K562 (cell line): ENCODE results near the gene KLHL29. TPM values are rescaled to one million over a fixed set of nuclear protein-coding genes. Genes with fewer than 3 reads are reported as not detected.

ENCODE experiments used
- ADNP ChIP-seq: fragments of 200-800 bp; sonication (Bioruptor generic); IDR thresholded peaks from 2 replicates; pipeline ENCODE4 v1.6.1; 2016; ENCODE audit warnings: missing genetic modification characterization, missing compliant biosample characterization
- EP400 ChIP-seq: fragments of 450-650 bp; IDR thresholded peaks from 2 replicates; pipeline ENCODE4 v1.6.1; 2017; ENCODE audit warnings: antibody characterized with exemption, mild to moderate bottlenecking, moderate library complexity
- IRF9 ChIP-seq: fragments of 450-650 bp; IDR thresholded peaks from 2 replicates; pipeline ENCODE4 v1.6.1; 2016; ENCODE audit warnings: missing biosample characterization, missing genetic modification characterization
- KLF10 ChIP-seq: fragments of 250-450 bp; sonication (Bioruptor Pico); IDR thresholded peaks from 2 replicates; pipeline ENCODE4 v1.6.1; 2021; ENCODE audit warnings: matching md5 sums
- MCM3 ChIP-seq: fragments of 450-650 bp; IDR thresholded peaks from 2 replicates; pipeline ENCODE4 v1.6.1; 2016
- PREB ChIP-seq: sonication (generic); formaldehyde crosslinking; IDR thresholded peaks from 2 replicates; pipeline ENCODE4 v1.8.1; 2023; ENCODE audit warnings: mild to moderate bottlenecking, missing genetic modification reagents
- PURB ChIP-seq: sonication (generic); formaldehyde crosslinking; IDR thresholded peaks from 2 replicates; pipeline ENCODE4 v1.9.0; 2021; ENCODE audit warnings: low read depth, mild to moderate bottlenecking, missing genetic modification reagents
- RBFOX2 ChIP-seq: fragments of 200-400 bp; formaldehyde crosslinking; IDR thresholded peaks from 2 replicates; pipeline ENCODE4 v1.6.1; 2017; ENCODE audit warnings: low read depth, mild to moderate bottlenecking, low read length, moderate library complexity
- SAP30 ChIP-seq: fragments of 200-600 bp; sonication (generic); IDR thresholded peaks from 2 replicates; pipeline ENCODE4 v1.6.1; 2012; ENCODE audit warnings: borderline replicate concordance, low read depth, mild to moderate bottlenecking, moderate library complexity, low read length, control low read depth, inconsistent platforms; ENCODE audit not compliant: insufficient read depth, poor library complexity, severe bottlenecking
- SNRNP70 ChIP-seq: fragments of 200-400 bp; formaldehyde crosslinking; optimal IDR thresholded peaks from 2 replicates; pipeline ENCODE3; 2017; ENCODE audit warnings: low read depth, low read length
- TBL1XR1 ChIP-seq, 2 experiments: IDR thresholded peaks; 2 replicates each; pipeline ENCODE4 v1.6.1; 2012; ENCODE audit warnings: improper control_type of control experiment in 2 of 2, low read length in 2 of 2, mild to moderate bottlenecking in 1 of 2
- ZNF436 ChIP-seq: fragments of 250-450, 450-650 bp; sonication (Bioruptor Pico); formaldehyde crosslinking; IDR thresholded peaks from 2 replicates; pipeline ENCODE4 v1.7.0; 2020; ENCODE audit warnings: mild to moderate bottlenecking
- ZNF717 ChIP-seq: fragments of 250-450 bp; sonication (Bioruptor Pico); IDR thresholded peaks from 2 replicates; pipeline ENCODE4 v1.5.0; 2021
- polyA plus RNA-seq, 8 experiments: library from polyadenylated mRNA; depleted of rRNA in 4 of 8; stranded (reverse) in 5 of 8; unstranded in 3 of 8; fragments of >200 nt; fragmentation: Nextera tagmentation in 2 of 8; fragmentation: Illumina TruSeq in 1 of 8; extraction: Ambion mirVana in 2 of 8; extraction: Trizol in 1 of 8; gene quantifications; 2 replicates each; pipeline versions ENCODE4 v1.2.1 to v1.2.3, GENCODE V29; 2011 to 2014; ENCODE audit warnings: inconsistent platforms in 1 of 8, missing spikeins in 1 of 8
- total RNA-seq, 7 experiments: library from RNA; depleted of rRNA in 6 of 7; stranded (reverse); fragments of >200 nt in 6 of 7; fragmentation: Illumina TruSeq in 2 of 7; extraction: Trizol in 2 of 7; gene quantifications; 2 replicates each; pipeline versions ENCODE4 v1.2.1 to v1.2.3, GENCODE V29; 2011 to 2021; ENCODE audit warnings: low replicate concordance in 1 of 7
- TF ChIP-seq, protein P1 (sequence below), 2 experiments: fragments of 450-650 bp in 1 of 2; sonication (generic) in 1 of 2; formaldehyde crosslinking in 1 of 2; IDR thresholded peaks; 2 replicates each; pipeline versions ENCODE4 v1.7.1 to v1.9.0; 2016 to 2022; ENCODE audit warnings: inconsistent platforms in 1 of 2, mild to moderate bottlenecking in 1 of 2, missing genetic modification reagents in 1 of 2

The KLHL29 gene
- total and polyA plus RNA-seq, 9 of the 15 experiments (the other 6 are each of a cell fraction or from before 2014, with no cell fraction given): 0.03 to 0.31 (median 0.08) TPM; not detected in 1

DNA sequence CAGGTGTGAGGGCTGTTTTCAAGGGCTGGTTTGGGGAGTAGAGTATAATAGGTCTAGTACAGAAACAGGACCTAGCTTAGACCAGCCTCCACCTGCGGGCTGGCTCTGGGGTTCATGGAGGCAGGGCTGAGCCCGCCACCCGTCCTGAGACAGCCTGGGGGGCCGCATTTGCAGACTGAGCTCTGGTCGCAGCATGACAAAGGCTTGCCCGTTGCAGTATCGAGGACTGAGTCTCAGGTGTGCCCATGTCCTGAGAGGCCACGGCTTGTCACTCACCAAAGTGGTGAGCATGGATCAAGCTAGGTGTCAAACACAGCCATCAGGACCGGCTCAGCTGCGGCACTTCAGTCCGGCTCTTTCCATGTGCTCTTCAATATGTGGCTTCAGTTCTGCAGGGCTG, 144.7 kb downstream of the KLHL29 start (continued):
- TF ChIP-seq, protein P1, sequence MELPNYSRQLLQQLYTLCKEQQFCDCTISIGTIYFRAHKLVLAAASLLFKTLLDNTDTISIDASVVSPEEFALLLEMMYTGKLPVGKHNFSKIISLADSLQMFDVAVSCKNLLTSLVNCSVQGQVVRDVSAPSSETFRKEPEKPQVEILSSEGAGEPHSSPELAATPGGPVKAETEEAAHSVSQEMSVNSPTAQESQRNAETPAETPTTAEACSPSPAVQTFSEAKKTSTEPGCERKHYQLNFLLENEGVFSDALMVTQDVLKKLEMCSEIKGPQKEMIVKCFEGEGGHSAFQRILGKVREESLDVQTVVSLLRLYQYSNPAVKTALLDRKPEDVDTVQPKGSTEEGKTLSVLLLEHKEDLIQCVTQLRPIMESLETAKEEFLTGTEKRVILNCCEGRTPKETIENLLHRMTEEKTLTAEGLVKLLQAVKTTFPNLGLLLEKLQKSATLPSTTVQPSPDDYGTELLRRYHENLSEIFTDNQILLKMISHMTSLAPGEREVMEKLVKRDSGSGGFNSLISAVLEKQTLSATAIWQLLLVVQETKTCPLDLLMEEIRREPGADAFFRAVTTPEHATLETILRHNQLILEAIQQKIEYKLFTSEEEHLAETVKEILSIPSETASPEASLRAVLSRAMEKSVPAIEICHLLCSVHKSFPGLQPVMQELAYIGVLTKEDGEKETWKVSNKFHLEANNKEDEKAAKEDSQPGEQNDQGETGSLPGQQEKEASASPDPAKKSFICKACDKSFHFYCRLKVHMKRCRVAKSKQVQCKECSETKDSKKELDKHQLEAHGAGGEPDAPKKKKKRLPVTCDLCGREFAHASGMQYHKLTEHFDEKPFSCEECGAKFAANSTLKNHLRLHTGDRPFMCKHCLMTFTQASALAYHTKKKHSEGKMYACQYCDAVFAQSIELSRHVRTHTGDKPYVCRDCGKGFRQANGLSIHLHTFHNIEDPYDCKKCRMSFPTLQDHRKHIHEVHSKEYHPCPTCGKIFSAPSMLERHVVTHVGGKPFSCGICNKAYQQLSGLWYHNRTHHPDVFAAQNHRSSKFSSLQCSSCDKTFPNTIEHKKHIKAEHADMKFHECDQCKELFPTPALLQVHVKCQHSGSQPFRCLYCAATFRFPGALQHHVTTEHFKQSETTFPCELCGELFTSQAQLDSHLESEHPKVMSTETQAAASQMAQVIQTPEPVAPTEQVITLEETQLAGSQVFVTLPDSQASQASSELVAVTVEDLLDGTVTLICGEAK (IDR thresholded peaks at IDR 0.05): no peak
- TF ChIP-seq, protein P1 (CRISPR knock-in tag; IDR thresholded peaks at IDR 0.05): no peak
- no peak for TF ChIP-seq EP400
- no peak for TF ChIP-seq KLF10 (CRISPR knock-in tag)
- no peak for TF ChIP-seq TBL1XR1 (IDR thresholded peaks at IDR 0.05; ENCODE audit: low read length in 2 of 2)
- TF ChIP-seq PREB (CRISPR knock-in tag): no peak
- TF ChIP-seq ADNP: no peak
- TF ChIP-seq SAP30: no peak
- no peak for TF ChIP-seq ZNF436 (CRISPR knock-in tag)
- no peak for TF ChIP-seq RBFOX2
- TF ChIP-seq ZNF717 (CRISPR knock-in tag): no peak
- TF ChIP-seq SNRNP70: no peak
- no peak for TF ChIP-seq MCM3
- TF ChIP-seq IRF9 (tag): no peak
- TF ChIP-seq PURB: no peak
